Astrocyte of the cerebellum (primary cell): ENCODE results near the gene KIF9.
"Not testable (repeated sequence)": the region's sequence is repeated elsewhere in the genome, so short reads cannot be mapped to it uniquely, and the experiment has no call there.

ENCODE experiments used
- DNase-seq: peaks from one replicate; pipeline ENCODE4 v3.0.0-alpha.2; 2011; ENCODE audit warnings: low read depth
- H3K4me3 ChIP-seq: 2 replicates; pipeline ENCODE4 v1.5.1; 2011; ENCODE audit warnings: mild to moderate bottlenecking, low read depth, low read length, moderate library complexity
- in situ Hi-C: cut with HindIII; loops from 2 replicates; pipeline ENCODE4 v1.10.0; 2017; ENCODE audit warnings: low sequenced_read_pairs
- TF ChIP-seq, protein P1 (sequence below): IDR thresholded peaks from 2 replicates; pipeline ENCODE4 v1.5.1; 2012; ENCODE audit warnings: low read length, low read depth, moderate library complexity, mild to moderate bottlenecking; ENCODE audit errors: missing control alignments

KIF9 gene

DNA sequence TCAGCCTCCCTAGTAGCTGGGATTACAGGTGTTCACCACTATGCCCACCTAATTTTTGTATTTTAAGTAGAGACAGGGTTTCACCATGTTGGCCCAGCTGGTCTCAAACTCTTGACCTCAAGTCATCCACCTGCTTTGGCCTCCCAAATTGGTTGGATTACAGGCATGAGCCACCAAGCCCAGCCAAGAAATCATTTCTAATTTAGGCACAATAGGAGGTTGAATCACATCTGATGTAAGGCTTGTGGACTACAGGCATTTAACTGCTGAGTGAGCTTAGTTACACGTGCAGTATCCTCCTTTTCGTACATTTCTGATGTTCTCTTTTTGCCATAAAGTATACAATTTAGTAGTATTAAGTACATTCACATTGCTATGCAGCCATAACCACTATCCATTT, 87.6 kb downstream of the KIF9 start:
- DNase-seq, result no peak
- H3K4me3 ChIP-seq, result no peak overlapping the region
- TF ChIP-seq, protein P1, sequence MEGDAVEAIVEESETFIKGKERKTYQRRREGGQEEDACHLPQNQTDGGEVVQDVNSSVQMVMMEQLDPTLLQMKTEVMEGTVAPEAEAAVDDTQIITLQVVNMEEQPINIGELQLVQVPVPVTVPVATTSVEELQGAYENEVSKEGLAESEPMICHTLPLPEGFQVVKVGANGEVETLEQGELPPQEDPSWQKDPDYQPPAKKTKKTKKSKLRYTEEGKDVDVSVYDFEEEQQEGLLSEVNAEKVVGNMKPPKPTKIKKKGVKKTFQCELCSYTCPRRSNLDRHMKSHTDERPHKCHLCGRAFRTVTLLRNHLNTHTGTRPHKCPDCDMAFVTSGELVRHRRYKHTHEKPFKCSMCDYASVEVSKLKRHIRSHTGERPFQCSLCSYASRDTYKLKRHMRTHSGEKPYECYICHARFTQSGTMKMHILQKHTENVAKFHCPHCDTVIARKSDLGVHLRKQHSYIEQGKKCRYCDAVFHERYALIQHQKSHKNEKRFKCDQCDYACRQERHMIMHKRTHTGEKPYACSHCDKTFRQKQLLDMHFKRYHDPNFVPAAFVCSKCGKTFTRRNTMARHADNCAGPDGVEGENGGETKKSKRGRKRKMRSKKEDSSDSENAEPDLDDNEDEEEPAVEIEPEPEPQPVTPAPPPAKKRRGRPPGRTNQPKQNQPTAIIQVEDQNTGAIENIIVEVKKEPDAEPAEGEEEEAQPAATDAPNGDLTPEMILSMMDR, result no peak
- in situ Hi-C loops, result no loop called here

DNA sequence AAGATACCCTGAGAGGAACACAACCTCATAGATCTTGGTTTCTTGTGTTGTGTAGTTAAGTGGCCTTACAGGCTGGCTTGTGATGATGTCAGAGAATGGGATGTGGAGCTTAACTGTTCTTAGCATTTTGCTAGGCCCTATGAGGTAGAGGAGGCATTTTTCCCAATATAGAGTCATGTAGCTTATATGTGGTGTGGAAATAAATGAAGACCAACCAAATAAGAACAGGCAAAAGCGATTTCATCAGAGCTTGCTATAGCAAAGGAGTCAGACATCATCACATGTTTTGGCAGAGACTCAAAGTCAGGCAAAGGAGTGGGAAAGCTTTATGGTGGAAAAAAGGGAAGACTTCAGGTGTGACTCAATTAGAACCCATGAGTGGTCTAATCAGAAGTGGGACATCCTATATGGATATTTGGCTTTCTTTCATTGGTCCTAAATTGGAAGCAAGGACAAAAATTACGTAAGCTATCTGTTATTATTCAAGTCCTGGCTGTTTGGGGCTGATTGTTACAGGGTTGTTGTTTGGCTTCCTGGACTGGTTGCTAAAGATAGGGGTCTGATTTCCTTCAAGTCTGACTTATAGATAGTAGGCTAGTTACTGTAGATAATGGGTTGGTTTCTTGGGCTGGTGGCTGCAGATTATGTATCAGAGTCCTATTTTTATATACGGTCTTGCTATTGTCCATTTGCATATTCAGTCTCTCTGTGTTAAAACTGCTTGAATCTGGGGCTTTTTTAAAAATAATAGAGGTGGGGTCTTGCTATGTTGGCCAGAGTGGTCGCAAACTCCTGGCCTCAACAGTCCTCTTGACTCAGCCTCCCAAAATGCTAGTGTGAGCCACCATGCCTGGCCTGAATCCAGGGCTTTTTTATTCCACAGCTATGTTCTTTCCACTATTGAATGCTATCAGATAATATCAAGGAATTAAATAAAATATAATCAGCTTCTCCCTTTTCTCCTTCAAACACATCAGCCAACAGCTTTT, 88.4 kb downstream of the KIF9 start:
- in situ Hi-C loops, result no loop called here
- no peak for DNase-seq
- TF ChIP-seq, protein P1, result no peak
- H3K4me3 ChIP-seq, result no peak overlapping the region

DNA sequence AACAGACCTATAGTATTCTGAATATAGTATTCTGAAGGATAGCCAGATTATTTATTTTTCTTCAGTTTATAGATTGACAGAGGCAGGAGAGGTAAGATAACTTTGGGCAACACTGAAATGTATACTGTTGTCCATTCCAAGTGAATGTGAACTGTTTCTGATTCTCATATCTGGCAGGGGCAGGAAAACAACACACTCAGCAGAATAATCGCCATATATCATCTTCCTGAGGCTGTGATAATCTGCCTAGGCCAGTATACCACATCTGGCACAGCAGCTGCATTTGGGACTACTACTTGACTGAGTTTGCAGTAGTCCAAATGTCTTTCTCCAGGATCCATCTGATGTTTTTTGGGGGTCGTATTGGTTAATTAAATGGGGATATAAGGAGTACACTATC, 96.3 kb downstream of the KIF9 start:
- in situ Hi-C loops, result no loop called here
- TF ChIP-seq, protein P1, result no peak
- no peak overlapping the region for H3K4me3 ChIP-seq
- DNase-seq, result no peak

DNA sequence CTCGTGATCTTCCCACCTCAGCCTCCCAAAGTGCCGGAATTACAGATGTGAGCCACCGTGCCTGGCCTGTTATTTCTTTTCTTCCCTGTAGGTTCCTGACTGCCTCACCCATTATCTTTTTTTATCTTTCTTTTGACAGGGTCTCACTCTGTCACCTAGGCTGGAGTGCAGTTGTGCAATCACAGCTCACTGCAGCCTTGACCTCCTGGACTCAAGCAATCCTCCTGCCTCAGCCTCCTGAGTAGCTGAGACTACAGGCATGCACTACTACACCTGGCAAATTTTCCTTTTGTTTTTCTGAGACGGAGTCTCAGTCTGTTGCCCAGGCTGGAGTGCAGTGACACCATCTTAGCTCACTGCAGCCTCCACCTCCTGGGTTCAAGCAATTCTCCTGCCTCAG, 100.9 kb downstream of the KIF9 start:
- in situ Hi-C loops, DNase-seq, H3K4me3 ChIP-seq: not testable (repeated sequence)

DNA sequence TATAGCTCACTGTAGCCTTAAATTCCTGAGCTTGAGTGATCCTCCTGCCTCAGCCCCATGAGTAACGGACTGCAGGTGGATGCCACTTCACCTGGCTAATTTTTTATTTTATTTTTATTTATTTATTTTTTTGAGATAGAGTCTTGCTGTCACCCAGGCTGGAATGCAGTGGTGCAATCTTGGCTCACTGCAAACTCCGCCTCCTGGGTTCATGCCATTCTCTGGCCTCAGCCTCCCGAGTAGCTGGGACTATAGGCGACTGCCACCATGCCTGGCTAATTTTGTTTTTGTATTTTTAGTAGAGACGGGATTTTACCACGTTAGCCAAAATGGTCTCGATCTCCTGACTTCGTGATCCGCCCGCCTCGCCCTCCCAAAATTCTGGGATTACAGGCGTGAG, 102.6 kb downstream of the KIF9 start:
- DNase-seq, in situ Hi-C loops, H3K4me3 ChIP-seq: not testable (repeated sequence)
